NCI-H1417 treated with DMSO at 0.1 percent for 48 hours (cell line): ENCODE measurements around the gene ALPI.
A peak's percentile ranks its signal among the peaks of the same experiment; 100 is the strongest.

ENCODE experiments used
- DNase-seq: peaks from one replicate; lab custom pipeline; 2025; lab: John Stamatoyannopoulos, UW

The ALPI gene

GRCh38 chr2:232485348-232485756 is 29.4 kb downstream of the ALPI start:
- no peak for DNase-seq

- DNase-seq: no peak
Observed at GRCh38 chr2:232485757-232486557, 30.0 kb downstream of the ALPI start.

- DNase-seq: no peak
Observed at GRCh38 chr2:232486558-232487384, 30.8 kb downstream of the ALPI start.

GRCh38 chr2:232487385-232488096 is 31.6 kb downstream of the ALPI start, which contains the start of gene ECEL1:
ECEL1 (minus strand) TSS chr2:232487834; CDS start chr2:232486653, 1,181 bp downstream.
- no peak for DNase-seq

- no peak for DNase-seq
Observed at GRCh38 chr2:232488097-232488711, 32.3 kb downstream of the ALPI start.

- no peak for DNase-seq
Observed at GRCh38 chr2:232488721-232489300, 32.9 kb downstream of the ALPI start.

- no peak for DNase-seq
Observed at GRCh38 chr2:232489516-232490220, 33.7 kb downstream of the ALPI start.

GRCh38 chr2:232490221-232491138 is 34.5 kb downstream of the ALPI start:
- no peak for DNase-seq

- no peak for DNase-seq
Observed at GRCh38 chr2:232491139-232491780, 35.3 kb downstream of the ALPI start.

- DNase-seq: no peak
Observed at GRCh38 chr2:232492236-232492848, 36.4 kb downstream of the ALPI start.

- DNase-seq: no peak
Observed at GRCh38 chr2:232492963-232493700, 37.2 kb downstream of the ALPI start.

GRCh38 chr2:232493701-232494474 is 37.9 kb downstream of the ALPI start:
- DNase-seq: no peak

- DNase-seq: no peak
Observed at GRCh38 chr2:232494542-232494941, 38.6 kb downstream of the ALPI start.

- no peak for DNase-seq
Observed at GRCh38 chr2:232495292-232495691, 39.3 kb downstream of the ALPI start.

GRCh38 chr2:232496501-232497270 is 40.7 kb downstream of the ALPI start:
- no peak for DNase-seq

GRCh38 chr2:232497348-232497747 is 41.4 kb downstream of the ALPI start:
- DNase-seq: peak; percentile 43

GRCh38 chr2:232498452-232498851 is 42.5 kb downstream of the ALPI start:
- no peak for DNase-seq
